ENCODE measurements around the gene PPP1R2. TPM values are rescaled to one million over a fixed set of nuclear protein-coding genes. Genes with fewer than 3 reads are reported as not detected.

PPP1R2 gene
- total RNA-seq, 1 experiment from 2014 or later = 46.1 TPM

DNA sequence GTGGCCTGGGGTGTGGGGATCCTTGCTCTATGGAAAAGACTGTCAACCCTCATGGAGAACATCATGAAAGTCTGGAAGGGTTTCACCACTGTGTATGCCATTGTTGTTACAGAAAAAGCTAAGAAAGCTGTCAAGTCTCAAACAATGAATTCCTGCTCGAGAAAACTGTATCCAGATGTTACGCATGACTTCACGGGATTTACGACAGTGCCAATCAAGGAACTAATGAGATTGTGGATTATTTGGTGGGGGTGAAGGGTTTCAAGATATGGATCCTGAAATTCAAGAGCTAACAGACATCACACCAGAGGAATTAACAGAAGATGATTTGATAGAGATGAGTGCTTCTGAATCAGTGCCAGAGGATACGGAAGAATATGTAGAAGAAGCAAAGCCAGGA is 7.8 kb downstream of the PPP1R2 start:
- intact Hi-C loops (cut with micrococcal nuclease) = no loop called here

More for the DNA sequence above, 7.8 kb downstream of the PPP1R2 start:
- ChIA-PET RAD21 (ENCODE audit: low non-redundant PET in 1 of 2, low total read pairs in 2 of 2, uncharacterized antibody in 2 of 2, unreplicated experiment in 2 of 2) (no interaction called here), CTCF (interaction anchor here (0.7 kb wide), 1 partner anchor 863 kb away, joined by 3 read pairs; the partner anchor contains the start of gene LSG1), POLR2A (no interaction called here)
- DNase-seq (ENCODE audit: low read depth, low spot score) (no peak), ATAC-seq (no peak)
- Histone ChIP-seq H3K27me3 (ENCODE audit: insufficient read depth, low read length) (no peaks in the 10 kb centered on the region), H4K20me1 (ENCODE audit: insufficient read depth) (no peaks in the 10 kb centered on the region), H3K36me3 (ENCODE audit: control insufficient read depth in 1 of 2, insufficient read depth in 2 of 2, low read length in 2 of 2) (0 out of 4 replicates have a peak, but pooled peaks cover 0 to 3% of the 10 kb centered on the region in 2 experiments), H3K9me2 (ENCODE audit: insufficient read depth) (no peaks in the 10 kb centered on the region), H3K9me3 (ENCODE audit: control insufficient read depth in 1 of 2, insufficient read depth in 1 of 2, low read depth in 1 of 2, low read length in 2 of 2) (no peaks in the 10 kb centered on the region), H3K9ac (ENCODE audit: low read length) (no peak overlapping the region), H3K27ac (ENCODE audit: low read depth, low read length) (no peak overlapping the region), H3K4me2 (ENCODE audit: low read length) (no peak overlapping the region), H2AFZ (ENCODE audit: low read depth, low read length, poor library complexity, severe bottlenecking) (no peak overlapping the region), H3K79me2 (ENCODE audit: insufficient read depth, low read length) (peaks cover 75% of the 10 kb centered on the region), H3K4me1 (ENCODE audit: control insufficient read depth in 1 of 2, insufficient read depth in 2 of 2, low read length in 2 of 2) (no peaks in the 10 kb centered on the region), H3K4me3 (replicated peaks in 1 of 2; ENCODE audit: low read depth in 1 of 2, low read length in 2 of 2) (no peak overlapping the region)
- TF ChIP-seq SIN3A (IDR thresholded peaks at IDR 0.05; ENCODE audit: low read depth) (no peak), POLR2AphosphoS5 (IDR thresholded peaks at IDR 0.05; ENCODE audit: low read depth, low read length) (no peak), FOSL1 (IDR thresholded peaks at IDR 0.05; ENCODE audit: low read depth) (no peak), REST (IDR thresholded peaks at IDR 0.05; ENCODE audit: low read depth) (no peak), MAX (IDR thresholded peaks at IDR 0.05) (no peak), SRF (IDR thresholded peaks at IDR 0.05; ENCODE audit: low read depth) (no peak), ATF3 (IDR thresholded peaks at IDR 0.05) (no peak), TCF7L2 (IDR thresholded peaks at IDR 0.05; ENCODE audit: borderline replicate concordance, extremely low read depth, insufficient read depth, insufficient read length) (no peak)
- TF ChIP-seq, protein P1, sequence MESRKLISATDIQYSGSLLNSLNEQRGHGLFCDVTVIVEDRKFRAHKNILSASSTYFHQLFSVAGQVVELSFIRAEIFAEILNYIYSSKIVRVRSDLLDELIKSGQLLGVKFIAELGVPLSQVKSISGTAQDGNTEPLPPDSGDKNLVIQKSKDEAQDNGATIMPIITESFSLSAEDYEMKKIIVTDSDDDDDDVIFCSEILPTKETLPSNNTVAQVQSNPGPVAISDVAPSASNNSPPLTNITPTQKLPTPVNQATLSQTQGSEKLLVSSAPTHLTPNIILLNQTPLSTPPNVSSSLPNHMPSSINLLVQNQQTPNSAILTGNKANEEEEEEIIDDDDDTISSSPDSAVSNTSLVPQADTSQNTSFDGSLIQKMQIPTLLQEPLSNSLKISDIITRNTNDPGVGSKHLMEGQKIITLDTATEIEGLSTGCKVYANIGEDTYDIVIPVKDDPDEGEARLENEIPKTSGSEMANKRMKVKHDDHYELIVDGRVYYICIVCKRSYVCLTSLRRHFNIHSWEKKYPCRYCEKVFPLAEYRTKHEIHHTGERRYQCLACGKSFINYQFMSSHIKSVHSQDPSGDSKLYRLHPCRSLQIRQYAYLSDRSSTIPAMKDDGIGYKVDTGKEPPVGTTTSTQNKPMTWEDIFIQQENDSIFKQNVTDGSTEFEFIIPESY (IDR thresholded peaks at IDR 0.05; ENCODE audit: extremely low read depth, insufficient replicate concordance, low read length) = no peak
- no TSS peak for BruUV-seq (replicated peaks)

Data from HCT116 (cell line).